DMS153 (cell line): ENCODE results near the gene PPFIA3.
"Not testable (repeated sequence)": the region's sequence is repeated elsewhere in the genome, so short reads cannot be mapped to it uniquely, and the experiment has no call there.

Experiments used
- DNase-seq: peaks from one replicate; lab custom pipeline; 2025; lab: John Stamatoyannopoulos, UW

The PPFIA3 gene

GRCh38 chr19:49125025-49125731 lies 5.8 kb downstream of the PPFIA3 start:
- DNase-seq: no peak

- no peak for DNase-seq
Observed at GRCh38 chr19:49126575-49126974, 7.2 kb downstream of the PPFIA3 start.

- DNase-seq: not testable (repeated sequence)
Observed at GRCh38 chr19:49127225-49127624, 7.9 kb downstream of the PPFIA3 start.

- DNase-seq: peak; percentile 95
Observed at GRCh38 chr19:49127674-49128544, 8.6 kb downstream of the PPFIA3 start.

GRCh38 chr19:49128545-49129237 lies 9.3 kb downstream of the PPFIA3 start:
- DNase-seq: no peak

- DNase-seq: no peak
Observed at GRCh38 chr19:49129238-49129583, 9.9 kb downstream of the PPFIA3 start.

- no peak for DNase-seq
Observed at GRCh38 chr19:49130325-49130724, 11.0 kb downstream of the PPFIA3 start.

GRCh38 chr19:49132974-49133609 lies 13.7 kb downstream of the PPFIA3 start:
- DNase-seq: peak; percentile 40

- peak; percentile 54 for DNase-seq
Observed at GRCh38 chr19:49133621-49134454, 14.5 kb downstream of the PPFIA3 start.

- no peak for DNase-seq
Observed at GRCh38 chr19:49135686-49136085, 16.3 kb downstream of the PPFIA3 start.

GRCh38 chr19:49136771-49137171 lies 17.4 kb downstream of the PPFIA3 start:
- no peak for DNase-seq

GRCh38 chr19:49140951-49141350 lies 21.6 kb downstream of the PPFIA3 start:
- no peak for DNase-seq

GRCh38 chr19:49141352-49141751 lies 22.0 kb downstream of the PPFIA3 start:
- DNase-seq: no peak

GRCh38 chr19:49142866-49143335 lies 23.6 kb downstream of the PPFIA3 start:
- peak; percentile 90 for DNase-seq

- DNase-seq: peak; percentile 45
Observed at GRCh38 chr19:49145573-49146407, 26.4 kb downstream of the PPFIA3 start.

GRCh38 chr19:49146408-49146770 lies 27.0 kb downstream of the PPFIA3 start:
- not testable (repeated sequence) for DNase-seq

- no peak for DNase-seq
Observed at GRCh38 chr19:49148044-49148682, 28.8 kb downstream of the PPFIA3 start.

GRCh38 chr19:49148784-49149651 lies 29.7 kb downstream of the PPFIA3 start:
- DNase-seq: peak; percentile 83

- peak; percentile 64 for DNase-seq
Observed at GRCh38 chr19:49149652-49150105, 30.3 kb downstream of the PPFIA3 start.
